DLD1 (cell line): Measurements from ENCODE around the gene SCGB1A1.

Experiments used
- in situ Hi-C: cut with HindIII; loops from 2 replicates; pipeline ENCODE4 v1.10.0; 2017; ENCODE audit warnings: low sequenced_read_pairs

SCGB1A1 gene

DNA sequence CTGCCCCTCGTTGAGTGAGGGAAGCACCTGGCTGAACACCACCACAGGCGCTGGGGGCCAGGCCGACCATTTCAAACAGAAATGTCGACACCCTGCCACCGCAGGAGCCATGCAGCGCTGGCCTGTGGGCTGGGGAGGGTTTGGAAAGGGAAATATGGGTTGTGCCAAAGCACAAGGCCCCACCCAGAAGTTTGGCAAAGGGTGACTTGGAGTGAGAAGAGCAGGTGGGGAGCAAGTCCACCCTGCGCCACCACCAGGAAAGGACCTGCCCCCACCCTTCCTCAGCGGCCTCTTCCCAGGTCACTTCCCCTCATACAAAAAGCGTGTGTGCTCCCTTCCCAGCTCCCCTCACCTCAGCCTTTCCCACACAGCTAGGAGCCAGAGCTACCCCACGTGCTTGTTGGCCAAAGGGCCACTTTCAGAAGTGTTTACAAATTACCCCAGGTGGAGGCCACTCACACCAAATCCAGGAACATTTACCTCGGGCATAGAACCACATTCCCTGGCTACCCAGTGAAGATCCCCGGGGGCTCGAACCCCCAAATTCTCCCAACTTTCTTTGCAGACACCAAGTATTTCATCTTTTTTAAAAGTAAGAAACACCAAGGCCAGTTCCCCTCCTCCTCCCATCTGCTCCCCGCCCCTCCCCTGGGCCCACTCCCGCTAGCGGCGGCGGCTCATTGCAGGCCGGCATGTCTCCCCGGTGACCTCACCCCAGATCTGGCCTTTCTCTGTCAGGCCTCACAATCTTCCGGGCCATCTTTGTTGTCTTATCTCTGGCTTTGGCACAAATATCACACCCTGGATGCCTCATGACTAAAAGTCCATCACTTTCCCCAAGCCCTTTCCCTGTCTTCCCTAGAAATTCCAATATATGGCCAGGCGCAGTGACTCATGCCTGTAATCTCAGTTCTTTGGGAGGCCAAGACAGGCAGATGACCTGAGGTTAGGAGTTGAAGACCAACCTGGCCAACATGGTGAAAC lies 20.5 kb upstream of the SCGB1A1 start:
- in situ Hi-C loops, result no loop called here

DNA sequence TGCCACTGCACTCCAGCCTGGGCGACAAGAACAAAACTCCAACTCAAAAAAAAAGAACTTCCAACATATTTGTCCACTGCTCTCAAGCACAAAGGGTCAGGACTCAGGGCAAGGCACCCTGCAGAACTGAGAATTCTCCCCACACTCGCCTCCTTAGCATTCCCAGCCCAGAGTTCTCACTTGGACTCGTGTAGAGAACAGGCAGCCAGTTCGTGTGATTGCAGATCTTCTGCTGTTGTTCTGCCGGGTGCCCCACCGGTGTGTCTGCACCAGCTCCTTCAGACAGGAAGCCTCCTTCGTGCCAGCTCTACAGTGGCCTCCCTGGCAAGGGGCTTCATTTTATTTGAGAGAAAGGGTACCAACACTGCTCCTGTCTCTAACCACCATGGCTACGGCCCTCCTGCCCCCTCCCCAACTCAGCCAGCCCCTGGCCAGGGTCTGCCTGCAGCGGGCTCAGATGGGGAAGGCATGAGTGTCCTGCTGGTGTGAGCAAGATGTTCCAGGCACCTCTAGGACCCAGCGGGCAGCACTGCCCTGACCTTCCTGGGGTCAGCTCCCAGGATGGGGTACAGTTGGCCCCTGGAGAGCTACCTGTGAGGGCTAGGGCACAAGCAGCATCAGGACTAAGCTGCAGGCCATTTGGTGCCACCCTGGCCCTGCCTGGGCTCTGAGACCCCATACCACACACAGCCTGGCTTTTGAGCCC lies 19.5 kb upstream of the SCGB1A1 start:
- in situ Hi-C loops, result no loop called here

DNA sequence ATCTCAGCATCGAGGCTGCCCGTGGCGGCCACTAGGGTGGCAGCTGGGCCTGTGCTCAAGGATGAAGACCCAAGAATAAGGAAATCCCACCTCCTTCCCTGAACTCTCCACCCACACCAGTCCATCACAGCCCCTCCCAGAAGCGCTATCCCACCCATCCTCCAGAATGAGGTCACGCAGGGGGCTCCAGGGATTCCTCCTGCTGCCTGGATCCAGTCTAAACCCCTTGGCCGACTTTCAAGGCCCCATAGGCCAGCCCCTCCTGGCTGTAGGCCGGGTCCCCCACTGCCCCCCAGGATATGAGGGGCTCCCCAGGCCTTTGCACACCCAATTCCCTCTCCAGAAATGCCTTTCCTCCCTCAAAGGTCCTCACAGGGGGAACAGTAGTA lies 19.0 kb upstream of the SCGB1A1 start:
- in situ Hi-C loops, result no loop called here

DNA sequence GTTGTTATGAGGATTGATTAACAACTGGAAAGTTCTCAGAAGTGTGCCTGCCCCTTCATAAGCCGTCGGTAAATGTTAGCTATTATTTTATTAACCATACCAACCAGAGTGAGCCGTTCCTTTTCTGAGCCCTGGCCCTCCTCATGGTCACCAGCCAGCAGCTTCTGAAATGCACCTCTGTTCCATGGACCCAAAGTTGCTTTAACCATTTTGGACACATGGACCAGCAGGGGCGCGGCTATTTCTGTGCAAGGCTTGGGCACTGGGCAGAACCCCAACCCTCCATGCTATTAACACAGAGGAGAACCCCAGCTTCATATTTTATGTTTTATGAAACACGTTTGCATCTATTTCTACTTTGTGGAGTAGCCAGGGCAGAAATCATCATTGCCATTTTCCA lies 18.6 kb upstream of the SCGB1A1 start:
- in situ Hi-C loops, result no loop called here

DNA sequence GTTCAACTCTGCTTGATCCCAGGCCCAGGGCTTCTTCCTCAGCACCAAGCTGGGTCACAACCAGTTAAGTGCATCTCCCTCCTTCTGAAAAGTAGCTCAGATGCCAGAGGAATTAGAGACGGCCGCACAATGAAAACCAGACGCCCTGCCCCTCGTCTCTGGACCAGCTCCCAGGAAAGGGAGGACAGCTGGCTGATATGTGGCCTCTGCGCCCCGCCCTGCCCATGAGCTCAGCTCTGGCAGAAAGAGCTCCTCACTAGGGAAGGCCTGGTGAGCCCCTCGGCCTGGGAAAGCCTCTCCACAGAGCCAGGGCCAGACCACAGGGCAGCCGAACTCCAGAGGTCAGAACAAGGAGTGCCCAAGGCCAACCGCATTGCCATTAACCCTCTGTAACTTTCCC lies 18.1 kb upstream of the SCGB1A1 start:
- in situ Hi-C loops, result no loop called here

DNA sequence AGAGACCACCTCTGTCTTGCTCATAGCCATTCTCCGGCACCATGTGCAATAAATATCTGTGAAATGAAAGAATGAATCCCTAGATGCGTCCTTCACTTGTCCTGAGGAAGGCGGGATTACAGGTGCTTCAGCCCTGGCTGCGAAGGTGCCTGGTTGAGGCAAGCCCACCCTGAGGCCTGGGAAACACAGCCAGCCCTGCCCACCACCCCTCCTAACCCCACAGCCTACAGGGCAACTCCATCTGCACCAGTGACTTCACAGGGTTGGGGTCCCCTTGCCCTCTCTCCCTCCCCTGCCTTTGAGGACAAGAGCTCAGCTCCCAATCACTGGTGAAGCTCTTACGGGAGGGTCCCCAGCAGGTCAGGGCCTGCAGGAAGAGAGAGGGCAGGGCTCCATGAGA lies 17.5 kb upstream of the SCGB1A1 start:
- in situ Hi-C loops, result no loop called here

DNA sequence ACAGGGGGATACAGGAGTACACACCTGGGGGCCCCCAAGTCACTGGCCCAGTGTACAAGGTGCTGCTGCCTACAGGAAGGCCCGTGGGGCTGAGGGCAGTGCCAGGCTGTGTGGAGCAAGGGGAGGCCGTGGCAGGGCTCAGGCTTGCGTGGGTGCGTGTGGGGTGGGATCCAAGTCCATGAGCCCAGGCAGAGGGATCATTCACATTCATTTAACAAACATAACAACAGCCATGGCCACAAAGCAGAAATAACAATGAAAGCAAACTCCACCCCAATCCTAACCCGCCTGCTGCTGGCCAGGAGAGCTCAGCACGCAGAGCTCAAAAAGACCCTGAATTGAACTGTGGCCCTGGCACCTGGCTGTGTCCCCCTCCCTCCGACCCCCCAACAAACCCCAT lies 17.0 kb upstream of the SCGB1A1 start:
- in situ Hi-C loops, result no loop called here

DNA sequence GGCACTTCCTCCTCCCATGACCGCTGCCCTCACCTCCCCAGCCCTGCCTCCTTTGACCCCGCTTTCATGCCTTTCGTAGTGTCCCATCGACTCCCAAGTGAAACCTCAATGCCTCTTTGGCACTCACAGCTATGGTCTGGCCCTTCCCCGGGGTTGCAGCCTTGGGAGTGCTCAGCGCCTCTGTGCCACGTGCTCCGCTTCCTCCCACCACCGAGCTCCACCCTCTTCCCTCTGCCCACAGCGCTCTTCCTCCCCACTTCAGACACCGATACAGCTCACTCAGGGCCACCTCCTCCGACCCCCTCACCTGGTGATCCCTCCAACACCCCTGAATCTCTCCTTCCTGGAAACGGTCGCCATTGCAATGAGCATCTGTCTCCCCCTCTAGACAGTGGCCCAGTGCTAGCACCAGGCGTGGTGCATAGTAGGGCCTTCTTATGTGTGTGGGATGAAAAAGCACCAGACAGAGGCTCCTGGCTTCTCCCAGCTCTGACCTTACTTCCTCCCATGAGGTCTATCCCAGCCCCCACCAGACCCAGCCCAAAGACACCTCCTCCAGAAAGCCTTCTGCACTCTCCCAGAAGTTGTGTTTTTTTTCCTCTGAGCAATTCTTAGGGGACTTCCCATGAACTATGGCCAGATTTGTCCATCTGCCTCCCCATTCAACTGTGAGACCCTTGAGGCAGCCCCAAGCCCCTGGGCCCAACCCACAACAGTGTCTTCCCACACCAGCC lies 16.4 kb upstream of the SCGB1A1 start:
- in situ Hi-C loops, result no loop called here

DNA sequence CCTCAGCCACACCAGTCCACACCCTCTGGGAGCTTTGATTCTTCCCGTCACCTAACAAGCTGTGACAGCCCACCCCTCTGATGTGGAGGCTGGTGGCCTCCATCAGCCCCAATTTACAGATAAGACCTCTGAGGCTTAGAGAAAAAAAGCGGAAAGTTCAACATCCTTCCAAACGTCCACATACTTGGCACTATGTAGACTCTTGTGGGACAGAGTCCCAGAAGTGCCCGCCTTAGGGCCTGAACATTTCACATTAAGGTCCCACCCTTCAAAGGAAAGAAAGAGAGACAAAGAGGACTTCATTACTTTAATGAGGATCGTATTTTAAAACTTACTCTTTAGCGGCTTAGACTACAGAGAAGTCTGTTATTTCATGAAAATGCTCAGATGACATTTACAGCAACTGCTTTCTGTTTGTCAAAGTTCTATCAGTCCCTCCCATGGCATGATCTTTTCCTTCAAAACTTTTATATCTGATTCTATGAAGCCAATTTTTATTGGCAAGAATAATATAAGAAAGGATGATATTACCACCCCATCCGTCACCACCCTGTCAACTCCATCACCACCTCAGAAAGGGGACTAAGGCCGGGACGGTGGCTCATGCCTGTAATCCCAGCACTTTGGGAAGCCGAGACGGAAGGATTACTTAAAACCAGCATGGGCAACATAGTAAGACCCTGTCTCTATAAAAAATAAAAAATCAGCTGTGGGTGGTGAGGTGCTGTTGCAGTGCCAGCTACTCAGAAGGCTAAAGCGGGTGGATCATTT lies 15.7 kb upstream of the SCGB1A1 start:
- in situ Hi-C loops, result no loop called here

DNA sequence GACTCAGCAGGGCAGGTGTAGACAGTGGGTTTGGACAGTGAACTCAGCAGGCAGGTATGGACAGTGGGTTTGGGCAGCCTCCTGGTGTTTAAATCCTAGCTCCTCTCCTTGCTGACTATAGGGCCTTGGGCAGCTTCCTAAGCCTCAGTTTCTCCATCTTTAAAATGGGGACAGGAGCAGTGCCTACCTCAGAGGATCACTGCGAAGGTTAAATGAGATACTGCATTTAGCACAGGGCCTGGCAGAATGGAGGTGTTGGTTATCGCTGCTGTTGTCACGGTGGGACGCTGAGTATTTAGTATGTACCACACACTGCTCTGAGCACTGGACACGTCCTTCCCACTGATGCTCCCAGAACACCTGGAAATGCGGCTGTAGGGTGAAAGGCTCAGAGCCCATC lies 14.4 kb upstream of the SCGB1A1 start:
- in situ Hi-C loops, result no loop called here

DNA sequence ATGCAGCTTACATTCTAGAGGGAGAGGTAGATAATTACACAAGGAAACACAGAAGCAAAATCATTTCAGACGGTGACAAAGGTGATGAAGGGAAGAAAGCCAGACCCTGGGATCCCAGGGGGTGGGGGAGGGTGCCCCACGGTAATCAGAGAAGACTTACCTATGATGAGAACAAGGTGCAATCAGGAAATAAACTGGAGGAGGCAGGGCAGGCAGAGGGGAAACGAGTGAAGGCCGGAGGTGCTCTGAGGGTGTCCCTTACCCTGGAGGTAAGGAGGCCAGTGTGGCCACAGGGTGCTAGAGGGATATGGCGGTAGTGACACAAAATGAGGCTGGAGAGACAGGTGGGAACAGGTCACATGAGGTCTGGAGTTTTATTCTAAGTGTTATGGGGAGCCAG lies 13.9 kb upstream of the SCGB1A1 start:
- in situ Hi-C loops, result no loop called here

DNA sequence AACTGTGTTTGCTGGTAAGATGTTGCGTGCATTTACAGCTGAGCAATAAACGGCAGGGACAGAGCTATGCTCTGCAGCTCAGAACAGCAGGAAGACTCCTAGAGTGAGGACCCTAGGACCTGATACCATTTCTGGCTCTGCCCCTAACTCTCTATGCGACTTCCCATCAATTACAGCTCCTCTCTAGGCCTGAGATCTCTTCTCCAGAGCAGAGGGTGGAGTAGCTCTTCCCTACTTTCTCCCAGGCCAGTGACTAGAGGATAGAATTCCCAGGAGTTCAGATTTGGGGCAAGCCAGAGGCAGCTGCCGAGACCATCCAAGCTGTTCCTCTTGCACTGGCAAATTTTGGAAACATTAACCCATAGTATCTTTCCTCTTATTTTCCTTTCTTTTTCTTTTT lies 12.8 kb upstream of the SCGB1A1 start:
- in situ Hi-C loops, result no loop called here

DNA sequence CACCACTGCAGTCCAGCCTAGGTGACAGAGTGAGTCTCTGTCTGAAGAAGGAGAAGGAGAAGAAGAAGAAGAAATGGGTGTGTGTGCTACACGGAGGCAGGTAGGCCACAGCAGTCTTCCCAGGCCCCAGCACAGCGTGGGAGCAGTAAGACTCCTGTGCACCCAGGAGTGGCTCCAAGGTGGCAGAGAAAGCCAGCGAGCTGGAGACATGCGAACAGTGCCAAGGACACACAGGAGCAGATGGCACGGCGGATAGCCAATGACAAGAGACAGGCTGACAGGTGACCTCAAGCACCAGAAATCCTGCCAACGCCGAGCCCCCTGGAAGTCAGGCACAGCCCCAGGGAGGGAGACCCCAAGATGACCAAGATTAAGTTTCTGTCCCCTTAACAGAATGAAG lies 9.0 kb upstream of the SCGB1A1 start:
- in situ Hi-C loops, result no loop called here

DNA sequence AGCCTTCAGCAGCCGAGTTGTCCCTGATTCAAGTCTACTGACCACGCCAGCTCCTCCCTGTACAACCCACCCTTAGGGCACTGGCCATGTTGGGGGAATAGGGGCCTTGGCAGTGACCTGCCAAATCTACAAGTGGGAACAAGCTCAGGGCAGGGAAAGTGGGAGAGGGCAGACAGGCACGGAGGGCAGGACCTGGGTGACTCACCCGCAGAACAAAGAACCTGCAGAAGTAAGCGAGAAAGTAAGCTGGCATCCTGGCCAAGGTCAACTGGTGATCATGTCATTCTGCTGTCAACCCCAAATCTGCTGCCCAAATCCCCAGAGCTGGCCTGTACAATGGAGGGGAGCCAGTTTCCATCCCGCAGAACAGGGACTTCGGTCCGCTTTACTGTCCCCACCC lies 7.9 kb upstream of the SCGB1A1 start:
- in situ Hi-C loops, result no loop called here

DNA sequence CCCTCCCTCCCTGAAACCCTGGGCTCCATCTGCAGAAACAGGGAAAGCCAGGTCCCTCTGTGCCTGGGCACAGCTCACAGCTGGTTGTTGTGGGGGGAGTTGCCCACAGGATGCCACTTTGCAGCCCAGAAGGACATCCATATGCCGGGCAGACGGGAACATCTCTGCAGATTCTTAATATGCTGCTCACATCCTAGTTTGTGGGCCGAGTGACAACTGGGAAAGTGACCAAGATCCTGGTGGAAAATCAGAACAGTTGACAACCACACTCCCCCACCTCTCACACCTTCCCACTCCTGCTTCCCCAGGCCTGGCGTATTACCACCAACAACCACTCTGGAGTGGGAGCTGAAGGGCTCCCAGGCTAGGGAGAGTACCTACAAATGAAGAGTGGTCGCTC lies 7.3 kb upstream of the SCGB1A1 start:
- in situ Hi-C loops, result no loop called here

DNA sequence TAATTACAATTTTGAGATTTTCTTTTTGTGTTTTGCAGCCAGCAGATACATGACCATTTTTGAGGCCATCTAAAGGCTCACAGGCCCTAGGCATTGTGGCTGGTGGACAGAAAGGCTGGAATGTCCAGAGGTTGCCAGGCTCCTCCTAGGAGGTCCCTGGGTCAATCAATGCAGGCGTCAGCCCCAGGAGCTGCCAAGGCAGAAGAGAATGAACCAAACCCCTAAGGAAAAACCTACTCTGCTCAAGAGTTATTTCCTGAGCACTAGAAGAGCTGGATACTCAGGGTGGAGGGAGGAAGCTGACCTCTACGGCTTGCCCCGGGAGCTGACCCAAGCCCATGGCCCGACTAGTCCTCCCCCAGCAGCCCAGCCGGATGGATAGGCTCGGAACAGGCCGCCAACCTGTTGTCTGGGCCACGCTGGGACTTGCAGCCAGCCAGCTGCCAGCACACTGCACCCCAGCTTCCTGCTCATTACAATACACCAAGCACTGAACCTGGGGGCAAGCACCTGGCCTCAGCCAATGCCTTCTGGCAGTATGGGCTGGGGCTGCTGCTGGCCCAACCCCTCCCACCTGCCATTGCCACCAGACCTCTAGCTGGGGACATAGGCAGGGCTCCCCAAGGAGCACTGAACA lies 5.7 kb upstream of the SCGB1A1 start:
- in situ Hi-C loops, result no loop called here

DNA sequence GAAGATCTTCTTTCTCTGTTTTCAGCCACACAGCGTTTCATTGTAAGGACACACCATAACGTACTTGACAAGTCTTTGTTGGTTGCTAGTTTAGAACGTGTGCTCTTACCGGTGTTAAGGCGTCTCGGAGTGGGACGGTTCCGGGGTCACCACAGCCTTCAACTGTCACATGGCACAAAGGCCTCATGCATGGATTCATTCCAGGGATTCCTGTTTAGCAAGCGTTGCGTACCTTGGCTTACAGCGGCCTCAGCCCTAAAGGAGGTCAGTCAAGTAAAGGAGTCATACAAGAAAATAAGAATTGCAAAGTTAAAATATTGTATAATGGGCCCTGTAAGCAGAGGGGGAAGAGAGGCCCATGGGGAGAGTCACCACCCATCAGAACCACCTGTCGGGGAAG lies 2.2 kb upstream of the SCGB1A1 start:
- in situ Hi-C loops, result no loop called here

DNA sequence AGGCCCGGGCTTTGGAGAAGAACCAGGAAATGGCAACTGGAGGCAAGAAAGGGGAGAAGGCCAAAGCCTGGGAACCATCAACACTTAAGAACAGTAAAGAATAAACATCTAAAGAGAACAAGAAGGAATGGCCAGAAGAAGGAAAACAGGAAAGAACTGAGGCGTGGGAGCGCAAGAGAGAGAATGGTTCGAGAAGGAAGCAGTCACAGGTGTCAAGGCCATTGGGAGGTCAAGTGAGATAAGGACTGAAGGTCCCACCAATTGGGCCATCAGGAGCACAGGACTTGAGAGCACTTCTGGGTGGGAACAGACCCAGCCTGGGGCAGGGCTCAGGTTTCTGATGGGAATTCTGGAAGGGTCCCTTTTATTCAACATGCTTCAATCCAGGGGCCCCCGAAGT lies 697 bp upstream of the SCGB1A1 start:
- in situ Hi-C loops, result no loop called here

DNA sequence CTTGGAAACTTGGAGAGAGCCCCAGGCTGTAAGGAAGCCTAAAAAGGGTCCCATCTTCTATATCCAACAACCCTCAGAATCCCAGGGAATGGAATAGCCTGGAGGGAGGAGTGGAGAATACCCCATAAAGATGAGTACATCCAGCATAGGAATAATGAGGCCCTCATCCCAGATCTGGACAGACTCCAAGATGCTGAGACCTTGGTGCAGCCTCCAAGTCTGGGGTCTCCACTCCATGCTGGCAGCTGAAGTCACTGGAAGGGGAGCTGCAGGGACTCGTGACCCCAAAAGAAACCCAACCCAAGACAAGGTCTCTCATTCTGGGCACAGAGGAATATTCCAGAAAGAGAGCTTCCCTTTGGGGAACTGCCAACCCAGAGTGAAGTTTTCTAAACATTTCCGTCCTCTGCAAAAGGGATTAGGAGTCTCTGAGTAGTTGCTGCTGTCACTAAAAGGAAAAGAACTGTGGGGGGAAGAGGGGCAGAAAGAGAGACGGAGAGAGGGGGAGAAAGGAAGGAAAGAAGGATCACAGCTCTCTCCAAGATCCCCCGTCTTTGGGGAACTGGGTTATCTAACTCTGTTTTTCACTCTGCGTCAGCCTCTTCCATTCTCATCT lies 589 bp downstream of the SCGB1A1 start:
- in situ Hi-C loops, result no loop called here

DNA sequence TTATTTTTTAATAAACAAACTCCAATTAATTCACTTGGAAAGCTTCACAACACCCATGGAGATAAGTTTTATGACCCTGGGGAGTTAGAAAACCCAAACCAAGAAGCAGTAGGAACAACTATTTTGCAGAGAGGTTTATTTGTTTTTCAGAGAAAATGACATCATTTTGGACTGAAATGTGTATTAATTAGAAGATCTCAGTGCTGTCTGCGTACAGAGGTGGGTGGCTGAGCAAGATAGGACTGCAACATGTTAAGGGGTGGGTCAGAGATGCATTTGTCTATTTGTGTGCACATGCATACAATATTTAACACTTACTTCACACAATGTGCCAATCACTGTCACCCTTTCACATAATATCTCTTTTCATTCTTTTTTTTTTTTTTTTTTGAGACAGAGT lies 1.1 kb downstream of the SCGB1A1 start:
- in situ Hi-C loops, result loop anchor here (10.0 kb wide), 1 partner anchor 255 kb away; the partner anchor contains the start of genes LBHD1, UBXN1 and UQCC3
